Adrenal gland (tissue), 19 donors: ENCODE measurements around the gene BRD1. TPM values are rescaled to one million over a fixed set of nuclear protein-coding genes. Genes with fewer than 3 reads are reported as not detected.
A peak's percentile ranks its signal among the peaks of the same experiment; 100 is the strongest.

Source experiments
- DNase-seq, 7 donors: peaks; one replicate each; pipeline ENCODE4 v3.0.0-alpha.2; 2019 to 2020
- H3K27ac ChIP-seq, 5 donors: fragments of 200-600 bp; sonication (generic) in 4 of 5; 1 replicate in 3 of 5; 2 replicates in 2 of 5; pipeline versions ENCODE4 v1.5.1 to v1.8.0; 2016 to 2020; ENCODE audit warnings: mild to moderate bottlenecking in 1 of 5
- H3K27me3 ChIP-seq: fragments of 200-600 bp; 2 replicates; pipeline ENCODE4 v1.8.0; 2021
- H3K36me3 ChIP-seq, 2 donors: fragments of 200-600 bp; replicated peaks in 1 of 2; 1 replicate in 1 of 2; 2 replicates in 1 of 2; pipeline versions ENCODE4 v1.5.1 to v1.8.0; 2018 to 2022
- H3K4me1 ChIP-seq, 2 donors: fragments of 200-600 bp; replicated peaks in 1 of 2; 1 replicate in 1 of 2; 2 replicates in 1 of 2; pipeline versions ENCODE4 v1.5.1 to v1.8.0; 2018 to 2021
- H3K4me3 ChIP-seq, 4 donors: fragments of 200-600 bp; sonication (generic) in 3 of 4; one replicate each; pipeline ENCODE4 v1.5.1; 2016 to 2018
- H3K9me3 ChIP-seq, 3 donors: fragments of 200-600 bp; sonication (generic) in 1 of 3; replicated peaks in 1 of 3; 1 replicate in 2 of 3; 2 replicates in 1 of 3; pipeline versions ENCODE4 v1.5.1 to v1.8.0; 2016 to 2021
- CTCF ChIP-seq, 6 experiments: fragments of 450-650 bp in 4 of 6; fragments of 200-600 bp in 2 of 6; sonication (generic) in 1 of 6; IDR thresholded peaks; 1 replicate in 5 of 6; 2 replicates in 1 of 6; pipeline versions ENCODE4 v1.5.1 to v1.8.0; 2016 to 2021; ENCODE audit warnings: antibody characterized with exemption in 6 of 6, mild to moderate bottlenecking in 2 of 6, moderate library complexity in 1 of 6
- POLR2A ChIP-seq, 2 donors: fragments of 450-650 bp; IDR thresholded peaks; one replicate each; pipeline ENCODE4 v1.6.1; 2017; ENCODE audit warnings: antibody characterized with exemption in 2 of 2, mild to moderate bottlenecking in 2 of 2, moderate library complexity in 1 of 2
- WGBS, 4 donors: extraction: QIAGEN DNeasy Blood & Tissue Kit in 2 of 4; methylation state at CpG; one replicate each; pipeline versions ENCODE4 v1.1.5 to v1.1.7; 2013 to 2017; 5-methylcytosine and 5-hydroxymethylcytosine counted together
- intact Hi-C, 2 donors: fragments of 100-400 bp; cut with DNase I; formaldehyde crosslinking; loops; one replicate each; pipeline versions ENCODE4 v1.14.1 to v1.15.0; 2022 to 2023
- long read RNA-seq, 10 donors: library from polyadenylated mRNA in 3 of 10; unstranded in 2 of 10; stranded (forward) in 1 of 10; transcript quantifications; one replicate each; pipeline ENCODE4 v2.0.0 and lab custom pipeline, GENCODE V29; 2021 to 2026
- polyA plus RNA-seq, 3 donors: library from polyadenylated mRNA; stranded (reverse); fragments of 200-250 nt in 2 of 3; fragments of 350-450 nt in 1 of 3; fragmentation: Illumina TruSeq in 1 of 3; extraction: RNeasy Lipid Tissue Mini Kit (QIAGEN cat#74804) in 1 of 3; gene quantifications; one replicate each; pipeline ENCODE4 v1.2.3, GENCODE V29; 2013 to 2014
- total RNA-seq, 9 donors: library from RNA; depleted of rRNA in 4 of 9; stranded (reverse); fragments of >200 nt in 4 of 9; fragments of 120-200 nt in 1 of 9; fragmentation: NEBNext Ultra II Directional in 1 of 9; extraction: Animal tissue kit (Norgen Biotek cat#: 25700) in 1 of 9; gene quantifications; one replicate each; pipeline versions ENCODE4 v1.1.0 to v1.2.4, GENCODE V29; 2013 to 2023
- donor health status: healthy with polysubstance abuse.
- donor health status: Bipolar disorder and iron deficiency.
- donor health status: DM: yes; HTN: yes; CAD: no.
- donor health status: DM: no; HTN: no; CAD: no.
- donor health status: DM: no; HTN: no; CAD: no.
- donor health status: DM: yes; HTN: yes; CAD: no.

The BRD1 gene
- 10 to 100 TPM; 13.8 to 62.4 (median 26.3) TPM for total RNA-seq
- 10 to 100 TPM in 2 of 3 donors, 1 to 10 TPM in 1; 9.4 to 29.8 (median 26.9) TPM for polyA plus RNA-seq
- long read RNA-seq, donor 1, result 0 reads
- long read RNA-seq, donor 2, result 0 reads
- long read RNA-seq, donor 3, result 0 reads
- long read RNA-seq, donor 4, partial matches to known transcripts, result 4 of 4 reads
- long read RNA-seq, donor 4, other reads (novel, unspliced or antisense), result 0 of 4 reads
- long read RNA-seq, donor 5, full-length matches to known transcripts, result 3 of 28 reads
- long read RNA-seq, donor 5, partial matches to known transcripts, result 8 of 28 reads
- long read RNA-seq, donor 5, other reads (novel, unspliced or antisense), result 17 of 28 reads
- long read RNA-seq, donor 6, full-length matches to known transcripts, result 1 of 5 reads
- long read RNA-seq, donor 6, partial matches to known transcripts, result 3 of 5 reads
- long read RNA-seq, donor 6, other reads (novel, unspliced or antisense), result 1 of 5 reads
- long read RNA-seq, donor 7, result 0 reads
- long read RNA-seq, donor 8, result 0 reads
- long read RNA-seq, donor 9, result 0 reads
- long read RNA-seq, donor 10, result 0 reads

DNA sequence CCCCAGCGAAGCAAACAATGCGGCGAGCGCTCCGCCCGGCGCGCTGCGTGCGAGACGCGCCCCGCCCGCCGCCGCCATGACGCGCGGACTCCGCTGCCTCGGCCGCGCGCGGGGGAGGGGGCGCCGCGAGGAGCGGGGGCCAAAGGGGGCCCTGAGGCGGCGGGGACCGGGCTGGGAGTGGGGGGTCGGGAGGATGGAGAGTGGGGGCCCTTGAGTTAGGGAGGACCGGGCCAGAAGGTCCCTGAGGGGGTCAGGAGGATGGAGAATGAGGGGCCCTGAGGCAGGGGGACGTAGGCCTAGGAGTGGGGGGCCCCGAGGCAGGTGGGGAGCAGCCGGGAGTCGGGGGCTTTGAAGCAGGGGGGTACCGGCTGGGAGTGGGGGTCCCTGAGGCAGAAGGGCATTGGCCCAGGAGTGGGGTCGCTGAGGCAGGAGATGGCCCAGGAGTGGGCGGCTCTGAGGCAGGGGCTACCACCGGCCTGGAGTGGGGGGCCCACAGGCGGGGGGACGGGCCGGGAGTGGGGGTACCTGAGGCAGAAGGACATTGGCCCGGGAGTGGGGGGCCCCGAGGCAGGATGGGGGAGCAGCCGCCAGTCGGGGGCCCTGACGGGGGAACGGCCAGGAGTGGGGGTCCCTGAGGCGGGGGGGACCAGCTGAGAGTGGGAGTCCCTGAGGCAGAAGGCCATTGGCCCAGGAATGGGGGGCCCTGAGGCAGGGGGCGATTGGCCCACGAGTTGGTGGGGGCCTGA lies at the start of gene BRD1:
Gene BRD1, minus strand, starts transcription at position 21 of the 746 bp plus-strand sequence. CDS start 3,556 bp downstream, outside the sequence.
- DNase-seq, result peak in 6 of 7 donors; percentile 36 to 67 (median 50)
- Histone ChIP-seq H3K36me3 (peaks cover 0 to 11% of the 10 kb centered on the region in 2 donors), H3K4me1 (peaks cover 19 to 23% of the 10 kb centered on the region in 2 donors), H3K9me3 (no peaks in the 10 kb centered on the region), H3K27me3 (no peaks in the 10 kb centered on the region), H3K4me3 (peak within 1 kb of the TSS; percentile 26 to 77 (median 70)), H3K27ac (peak within 1 kb of the TSS; percentile 42 to 93 (median 85))
- 17 to 92% (median 50%) methylated on average over 1 to 54 of the region's 54 CpGs for WGBS, 4 donors
- intact Hi-C loops, result no loop called here
- TF ChIP-seq CTCF (IDR thresholded peaks at IDR 0.05), result no peak
- TF ChIP-seq POLR2A (IDR thresholded peaks at IDR 0.05), result peak; percentile 47 to 57

DNA sequence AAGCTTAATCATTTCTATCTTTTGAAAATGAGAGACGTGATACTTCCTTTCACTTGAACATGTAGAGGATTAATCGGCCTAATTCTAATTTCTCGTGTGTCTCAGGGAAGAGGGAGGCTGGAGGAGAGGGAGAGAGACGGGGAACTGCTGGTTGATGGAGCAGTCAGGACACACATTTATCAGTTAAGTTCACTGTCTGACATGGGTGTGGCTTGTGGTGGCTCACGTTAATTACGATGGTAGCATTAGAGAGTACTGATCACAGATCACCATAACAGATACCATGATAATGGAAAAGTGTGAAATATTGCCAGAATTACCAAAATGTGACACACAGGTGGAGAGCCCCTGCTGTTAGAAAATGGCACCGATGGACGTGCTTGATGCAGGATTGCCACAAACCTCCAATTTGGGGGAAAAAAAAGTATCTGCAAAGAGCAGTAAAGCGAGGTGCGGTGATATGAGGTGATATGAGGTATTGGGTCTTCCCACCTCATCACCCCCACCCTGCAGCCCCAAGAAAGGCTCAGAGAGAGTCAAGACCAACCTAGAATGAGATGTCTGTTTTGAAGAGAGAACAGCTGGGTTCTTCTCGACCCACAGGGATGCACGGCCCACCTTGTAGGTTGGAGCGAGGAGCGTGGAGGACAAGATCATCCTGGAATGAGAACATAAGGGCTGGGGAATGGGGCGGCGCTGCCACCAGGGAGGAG lies 45.7 kb upstream of the BRD1 start:
- Histone ChIP-seq H3K27me3 (no peaks in the 10 kb centered on the region), H3K27ac (no peak overlapping the region), H3K9me3 (no peaks in the 10 kb centered on the region), H3K4me3 (no peak overlapping the region), H3K4me1 (no peaks in the 10 kb centered on the region), H3K36me3 (no peaks in the 10 kb centered on the region)
- TF ChIP-seq CTCF (IDR thresholded peaks at IDR 0.05) (no peak), POLR2A (IDR thresholded peaks at IDR 0.05) (no peak)
- 90 to 96% (median 93%) methylated on average over 15 to 16 of the region's 16 CpGs for WGBS, 4 donors
- intact Hi-C loops, result no loop called here
- no peak for DNase-seq

GRCh38 chr22:49872347-49872746 lies 44.7 kb upstream of the BRD1 start:
- H3K4me3 ChIP-seq, result no peak overlapping the region
- intact Hi-C loops, result no loop called here
- 90 to 94% (median 94%) methylated on average over 7 of the region's 7 CpGs for WGBS, 4 donors
- no peaks in the 10 kb centered on the region for H3K36me3 ChIP-seq
- DNase-seq, result peak in 1 of 7 donors; percentile 6
- no peaks in the 10 kb centered on the region for H3K27me3 ChIP-seq
- H3K9me3 ChIP-seq, result no peaks in the 10 kb centered on the region
- no peak for TF ChIP-seq POLR2A (IDR thresholded peaks at IDR 0.05)
- no peak for TF ChIP-seq CTCF (IDR thresholded peaks at IDR 0.05)
- H3K4me1 ChIP-seq, result no peaks in the 10 kb centered on the region
- H3K27ac ChIP-seq, result no peak overlapping the region
